ENCODE data around the gene PPP6C.
"Not testable (repeated sequence)": the region's sequence is repeated elsewhere in the genome, so short reads cannot be mapped to it uniquely, and the experiment has no call there.

GRCh38 chr9:125195591-125195990, 6.0 kb upstream of the PPP6C start:
- TF ChIP-seq ZNF274 (IDR thresholded peaks at IDR 0.05; ENCODE audit: low read depth, low read length); SUZ12 (IDR thresholded peaks at IDR 0.05; ENCODE audit: extremely low read depth, insufficient read depth, insufficient read length); YY1 (IDR thresholded peaks at IDR 0.05; ENCODE audit: insufficient read depth, insufficient read length): not testable (repeated sequence)

All from NT2/D1 (cell line).